ENCODE results near the gene EFHD2. TPM values are rescaled to one million over a fixed set of nuclear protein-coding genes. Genes with fewer than 3 reads are reported as not detected.
"Not testable (repeated sequence)": the region's sequence is repeated elsewhere in the genome, so short reads cannot be mapped to it uniquely, and the experiment has no call there.

The EFHD2 gene
- total and polyA plus RNA-seq, 2 donors (not counting 1 experiment from before 2014, with no cell fraction given): 14.9 to 23.5 TPM

GRCh38 chr1:15432324-15432723, 22.6 kb downstream of the EFHD2 start:
- peak in 1 of 2 donors; percentile 61 for DNase-seq (ENCODE audit: low read depth in 2 of 2)
- H3K27ac ChIP-seq (ENCODE audit: insufficient read depth, low read length): peak overlapping the region; percentile 35

DNA sequence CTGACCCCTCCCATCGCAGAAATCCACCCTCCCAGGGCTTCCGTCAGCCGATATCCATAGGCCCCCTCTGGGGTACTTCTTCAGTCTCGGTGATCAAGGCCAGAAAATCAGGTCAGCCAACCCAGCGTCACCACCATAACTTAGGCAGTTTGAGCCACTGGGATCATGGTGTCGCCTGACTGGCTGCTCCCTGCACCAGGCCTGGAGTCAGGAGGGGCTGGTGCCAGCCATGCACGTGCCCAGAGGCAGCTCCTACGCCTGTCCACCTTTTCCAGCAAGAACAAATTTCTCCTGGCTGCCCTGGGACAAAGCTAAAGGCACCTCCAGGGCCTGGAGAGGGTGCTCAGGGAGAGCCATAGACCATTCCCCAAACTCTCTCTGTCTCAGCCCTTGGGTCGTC, 23.8 kb downstream of the EFHD2 start:
- H3K9ac ChIP-seq (ENCODE audit: insufficient read depth, low read length): no peak overlapping the region
- H3K79me2 ChIP-seq (ENCODE audit: control insufficient read depth, insufficient read depth, low read length): no peaks in the 10 kb centered on the region
- no peak overlapping the region for H2AFZ ChIP-seq (ENCODE audit: low read length)
- H3K9me3 ChIP-seq (ENCODE audit: control insufficient read depth, insufficient read depth, low read depth, low read length): no peaks in the 10 kb centered on the region
- H3K4me2 ChIP-seq (ENCODE audit: extremely low read depth, insufficient read depth, low read length): no peak overlapping the region
- H3K4me3 ChIP-seq (replicated peaks in 1 of 4; ENCODE audit: control extremely low read depth in 1 of 4, insufficient read depth in 1 of 4, low read depth in 3 of 4, low read length in 4 of 4): no peak overlapping the region
- no peak for TF ChIP-seq EZH2 (IDR thresholded peaks at IDR 0.05; ENCODE audit: low read length, missing control alignments)
- no peak for TF ChIP-seq CTCF (conservative IDR thresholded peaks at IDR 0.05 in 1 of 2, IDR thresholded peaks at IDR 0.05 in 1 of 2; ENCODE audit: low read depth in 1 of 2, low read length in 2 of 2)
- H4K20me1 ChIP-seq (ENCODE audit: control insufficient read depth, extremely low read depth, insufficient read depth, low read length): no peaks in the 10 kb centered on the region
- DNase-seq (ENCODE audit: low read depth in 2 of 2): no peak
- H3K4me1 ChIP-seq (ENCODE audit: control insufficient read depth, extremely low read depth, insufficient read depth, low read length): peaks cover 14% of the 10 kb centered on the region
- H3K27ac ChIP-seq (ENCODE audit: insufficient read depth, low read length): peak overlapping the region; percentile 52
- H3K36me3 ChIP-seq (ENCODE audit: control insufficient read depth, insufficient read depth, low read length): peaks cover 2% of the 10 kb centered on the region
- no peaks in the 10 kb centered on the region for H3K27me3 ChIP-seq (ENCODE audit: control insufficient read depth, insufficient read depth, low read length)

More at GRCh38 chr1:15432324-15432723, 22.6 kb downstream of the EFHD2 start:
- Histone ChIP-seq H3K79me2 (ENCODE audit: control insufficient read depth, insufficient read depth, low read length) (no peaks in the 10 kb centered on the region), H3K4me2 (ENCODE audit: extremely low read depth, insufficient read depth, low read length) (no peak overlapping the region), H3K36me3 (ENCODE audit: control insufficient read depth, insufficient read depth, low read length) (peaks cover 2% of the 10 kb centered on the region), H3K4me3 (replicated peaks in 1 of 4; ENCODE audit: control extremely low read depth in 1 of 4, insufficient read depth in 1 of 4, low read depth in 3 of 4, low read length in 4 of 4) (no peak overlapping the region), H3K27me3 (ENCODE audit: control insufficient read depth, insufficient read depth, low read length) (no peaks in the 10 kb centered on the region), H3K4me1 (ENCODE audit: control insufficient read depth, extremely low read depth, insufficient read depth, low read length) (peaks cover 14% of the 10 kb centered on the region), H2AFZ (ENCODE audit: low read length) (no peak overlapping the region), H4K20me1 (ENCODE audit: control insufficient read depth, extremely low read depth, insufficient read depth, low read length) (no peaks in the 10 kb centered on the region), H3K9me3 (ENCODE audit: control insufficient read depth, insufficient read depth, low read depth, low read length) (no peaks in the 10 kb centered on the region), H3K9ac (ENCODE audit: insufficient read depth, low read length) (no peak overlapping the region)
- no peak for TF ChIP-seq EZH2 (IDR thresholded peaks at IDR 0.05; ENCODE audit: low read length, missing control alignments)
- TF ChIP-seq CTCF (conservative IDR thresholded peaks at IDR 0.05 in 1 of 2, IDR thresholded peaks at IDR 0.05 in 1 of 2; ENCODE audit: low read depth in 1 of 2, low read length in 2 of 2): no peak

GRCh38 chr1:15434739-15435138, 25.1 kb downstream of the EFHD2 start:
- not testable (repeated sequence) for H3K4me2 ChIP-seq (ENCODE audit: extremely low read depth, insufficient read depth, low read length); H3K9ac ChIP-seq (ENCODE audit: insufficient read depth, low read length); H3K36me3 ChIP-seq (ENCODE audit: control insufficient read depth, insufficient read depth, low read length); H3K27me3 ChIP-seq (ENCODE audit: control insufficient read depth, insufficient read depth, low read length); H3K27ac ChIP-seq (ENCODE audit: insufficient read depth, low read length); H3K4me3 ChIP-seq (replicated peaks in 1 of 4; ENCODE audit: control extremely low read depth in 1 of 4, insufficient read depth in 1 of 4, low read depth in 3 of 4, low read length in 4 of 4); H3K79me2 ChIP-seq (ENCODE audit: control insufficient read depth, insufficient read depth, low read length); H2AFZ ChIP-seq (ENCODE audit: low read length); H4K20me1 ChIP-seq (ENCODE audit: control insufficient read depth, extremely low read depth, insufficient read depth, low read length); H3K9me3 ChIP-seq (ENCODE audit: control insufficient read depth, insufficient read depth, low read depth, low read length)
- peaks cover 13% of the 10 kb centered on the region for H3K4me1 ChIP-seq (ENCODE audit: control insufficient read depth, extremely low read depth, insufficient read depth, low read length)
- peak in 1 of 2 donors; percentile 46 for DNase-seq (ENCODE audit: low read depth in 2 of 2)

Data from fibroblast of lung (primary cell).